Activated CD4-positive, alpha-beta T cell treated with anti-CD3 and anti-CD28 coated beads, Interleukin-2, amount 10 ng/mL, durations not matched to agents 24 days and 14 days (primary cell): ENCODE results near the gene USF1. TPM values are rescaled to one million over a fixed set of nuclear protein-coding genes. Genes with fewer than 3 reads are reported as not detected.

ENCODE experiments used
- DNase-seq: peaks from one replicate; pipeline ENCODE4 v3.0.0; 2022
- H3K27ac Mint-ChIP-seq: one replicate; pipeline ENCODE4 v1.8.0; 2022; ENCODE audit warnings: mild to moderate bottlenecking, mixed read lengths
- H3K27me3 Mint-ChIP-seq: one replicate; pipeline ENCODE4 v1.8.0; 2022; ENCODE audit warnings: mixed read lengths
- H3K36me3 Mint-ChIP-seq: one replicate; pipeline ENCODE4 v1.8.0; 2022; ENCODE audit warnings: low read depth, mild to moderate bottlenecking, mixed read lengths
- H3K4me1 Mint-ChIP-seq: one replicate; pipeline ENCODE4 v1.8.0; 2021; ENCODE audit warnings: mixed read lengths
- H3K4me3 Mint-ChIP-seq: one replicate; pipeline ENCODE4 v1.8.0; 2022; ENCODE audit warnings: mild to moderate bottlenecking, moderate library complexity, mixed read lengths
- H3K9me3 Mint-ChIP-seq: one replicate; pipeline ENCODE4 v1.8.0; 2021; ENCODE audit warnings: mixed read lengths
- intact Hi-C: fragments of 100-400 bp; cut with micrococcal nuclease; formaldehyde crosslinking; loops from one replicate; pipeline ENCODE4 v1.15.1; 2023
- total RNA-seq: library from RNA; stranded (reverse); gene quantifications from 2 replicates; pipeline ENCODE4 v1.2.3, GENCODE V29; 2022

USF1 gene
- total RNA-seq, 1 donor from 2014 or later = 46.5 TPM

DNA sequence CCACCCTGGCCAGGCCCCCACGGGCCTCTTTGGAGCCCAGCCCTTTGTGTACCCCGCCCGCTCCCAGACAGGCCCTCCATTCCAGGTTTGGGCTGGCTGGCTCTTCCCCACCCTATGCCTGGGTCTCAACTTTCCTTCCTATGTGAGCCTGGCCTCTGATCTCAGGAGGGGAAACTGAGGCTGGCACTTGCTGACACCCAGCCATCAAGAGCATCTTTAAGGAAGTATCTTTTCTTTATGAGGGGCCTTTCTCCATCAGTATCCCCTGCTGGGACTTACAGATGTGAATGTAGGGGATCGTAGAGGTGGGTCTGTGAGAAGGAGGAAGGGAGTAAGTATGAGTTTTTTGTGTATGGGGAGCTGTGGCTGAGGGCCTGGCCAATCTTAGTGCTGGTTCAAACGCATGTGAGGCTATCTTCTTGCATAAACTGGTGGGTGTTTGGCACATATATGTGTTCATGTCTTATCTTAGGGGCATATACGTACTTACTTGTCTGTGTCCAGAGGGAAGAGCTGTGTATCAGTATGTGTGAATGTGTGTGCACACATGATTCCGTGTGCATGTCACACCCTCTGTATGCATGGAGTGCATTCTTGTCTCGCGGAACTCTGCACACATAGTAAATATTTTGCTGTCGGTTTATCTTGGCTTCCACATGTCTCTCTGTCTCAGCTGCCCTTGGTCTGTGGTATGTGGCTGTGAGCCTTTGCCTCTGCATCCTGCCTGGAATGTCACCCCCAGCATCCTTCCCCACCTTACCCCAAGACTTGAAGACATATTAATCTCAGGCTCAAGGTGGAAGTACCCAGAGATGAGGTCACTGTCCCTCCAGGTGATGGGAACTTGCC, 38.2 kb upstream of the USF1 start:
- peaks cover 17% of the 10 kb centered on the region for H3K4me1 Mint-ChIP-seq
- intact Hi-C loops = no loop called here
- no peak overlapping the region for H3K27ac Mint-ChIP-seq

DNA sequence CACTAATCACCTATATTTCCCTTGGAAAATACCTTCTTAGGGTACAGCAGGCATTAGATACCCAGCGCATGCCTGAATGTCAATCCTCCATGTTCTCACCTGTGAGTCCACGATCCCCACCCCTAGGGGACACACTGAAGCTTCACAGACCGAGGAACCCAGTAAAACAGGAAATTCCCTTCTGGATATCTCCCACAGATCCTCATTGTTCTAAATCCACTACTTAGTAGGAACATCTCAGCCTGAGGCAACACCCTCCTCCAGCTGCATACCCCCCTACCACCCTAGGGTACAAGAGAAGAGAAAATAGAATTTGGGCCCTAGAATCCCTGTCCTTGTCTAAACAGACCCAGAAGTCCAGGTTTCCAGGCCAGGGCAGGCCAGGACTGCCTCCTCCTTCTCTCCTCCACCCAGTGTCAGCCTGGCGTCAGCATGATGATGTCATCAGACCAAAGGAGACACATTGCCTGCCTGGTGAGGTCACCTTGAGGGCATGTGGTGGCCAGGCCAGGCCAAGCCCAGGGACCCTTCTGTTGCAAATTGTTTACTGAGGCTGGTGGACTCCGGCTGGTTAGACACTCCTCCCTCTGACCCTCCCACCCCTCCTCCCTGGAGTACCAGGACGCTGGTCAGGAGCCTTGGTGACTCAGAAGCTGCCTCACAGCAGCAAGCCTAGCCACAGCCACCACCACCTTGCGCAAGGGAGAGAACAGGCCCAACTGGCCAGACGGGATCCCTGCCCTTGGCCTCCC, 37.4 kb upstream of the USF1 start:
- no peak overlapping the region for H3K4me3 Mint-ChIP-seq

More for the DNA sequence above, 38.2 kb upstream of the USF1 start:
- Mint-ChIP-seq H3K27me3 (no peaks in the 10 kb centered on the region), H3K9me3 (no peaks in the 10 kb centered on the region), H3K4me3 (no peak overlapping the region), H3K36me3 (no peaks in the 10 kb centered on the region)
- DNase-seq = no peak

DNA sequence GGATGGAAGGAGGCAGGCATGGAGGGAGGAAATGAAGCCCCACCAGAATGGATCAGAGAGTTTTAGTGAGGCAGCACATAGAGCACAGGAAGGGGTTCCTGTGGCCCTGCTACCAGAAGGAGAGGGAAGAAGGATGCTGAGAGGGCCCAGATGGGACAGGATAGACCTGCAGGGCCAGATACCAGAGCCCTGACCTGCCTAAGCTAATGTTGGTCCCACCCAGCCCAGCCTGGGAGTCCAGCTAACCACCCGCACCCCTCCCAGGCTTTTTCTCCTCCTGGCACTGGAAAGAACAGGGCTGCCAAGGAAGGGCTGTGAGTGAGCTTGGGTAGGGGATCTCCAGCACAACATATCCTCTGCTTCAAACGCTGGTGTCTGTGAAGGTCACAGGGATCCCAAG, 36.7 kb upstream of the USF1 start:
- no peak for DNase-seq
- no peak overlapping the region for H3K4me3 Mint-ChIP-seq
- no peak overlapping the region for H3K27ac Mint-ChIP-seq
- no peaks in the 10 kb centered on the region for H3K36me3 Mint-ChIP-seq
- no peaks in the 10 kb centered on the region for H3K9me3 Mint-ChIP-seq
- peaks cover 9% of the 10 kb centered on the region for H3K4me1 Mint-ChIP-seq
- intact Hi-C loops = no loop called here
- H3K27me3 Mint-ChIP-seq = no peaks in the 10 kb centered on the region

More for the DNA sequence above, 37.4 kb upstream of the USF1 start:
- Mint-ChIP-seq H3K27ac (no peak overlapping the region), H3K9me3 (no peaks in the 10 kb centered on the region), H3K27me3 (no peaks in the 10 kb centered on the region), H3K36me3 (no peaks in the 10 kb centered on the region), H3K4me1 (peaks cover 14% of the 10 kb centered on the region)
- no peak for DNase-seq
- intact Hi-C loops = no loop called here

DNA sequence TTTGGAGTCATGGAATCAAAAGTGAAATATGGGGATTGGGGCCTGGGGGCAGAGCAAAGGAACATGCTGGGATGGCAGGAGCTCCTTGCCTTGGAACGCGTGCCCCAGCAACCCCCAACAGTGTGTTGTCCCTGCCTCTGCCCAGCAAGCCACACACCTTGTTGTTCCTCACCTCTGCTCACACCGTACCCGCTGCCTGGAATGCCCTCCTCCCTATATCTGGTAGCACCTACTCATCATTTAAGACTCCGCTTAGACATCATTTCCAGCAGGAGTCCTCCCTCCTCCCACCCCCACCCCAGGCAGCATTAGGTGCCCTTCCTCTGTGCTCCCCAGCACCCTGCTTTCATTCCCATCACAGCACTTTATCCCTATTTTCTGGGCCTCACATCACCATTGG, 35.7 kb upstream of the USF1 start:
- no peak overlapping the region for H3K27ac Mint-ChIP-seq
- no peaks in the 10 kb centered on the region for H3K36me3 Mint-ChIP-seq
- H3K4me3 Mint-ChIP-seq = no peak overlapping the region
- H3K9me3 Mint-ChIP-seq = no peaks in the 10 kb centered on the region
- H3K27me3 Mint-ChIP-seq = no peaks in the 10 kb centered on the region
- no peak for DNase-seq
- intact Hi-C loops = no loop called here
- peaks cover 8% of the 10 kb centered on the region for H3K4me1 Mint-ChIP-seq

DNA sequence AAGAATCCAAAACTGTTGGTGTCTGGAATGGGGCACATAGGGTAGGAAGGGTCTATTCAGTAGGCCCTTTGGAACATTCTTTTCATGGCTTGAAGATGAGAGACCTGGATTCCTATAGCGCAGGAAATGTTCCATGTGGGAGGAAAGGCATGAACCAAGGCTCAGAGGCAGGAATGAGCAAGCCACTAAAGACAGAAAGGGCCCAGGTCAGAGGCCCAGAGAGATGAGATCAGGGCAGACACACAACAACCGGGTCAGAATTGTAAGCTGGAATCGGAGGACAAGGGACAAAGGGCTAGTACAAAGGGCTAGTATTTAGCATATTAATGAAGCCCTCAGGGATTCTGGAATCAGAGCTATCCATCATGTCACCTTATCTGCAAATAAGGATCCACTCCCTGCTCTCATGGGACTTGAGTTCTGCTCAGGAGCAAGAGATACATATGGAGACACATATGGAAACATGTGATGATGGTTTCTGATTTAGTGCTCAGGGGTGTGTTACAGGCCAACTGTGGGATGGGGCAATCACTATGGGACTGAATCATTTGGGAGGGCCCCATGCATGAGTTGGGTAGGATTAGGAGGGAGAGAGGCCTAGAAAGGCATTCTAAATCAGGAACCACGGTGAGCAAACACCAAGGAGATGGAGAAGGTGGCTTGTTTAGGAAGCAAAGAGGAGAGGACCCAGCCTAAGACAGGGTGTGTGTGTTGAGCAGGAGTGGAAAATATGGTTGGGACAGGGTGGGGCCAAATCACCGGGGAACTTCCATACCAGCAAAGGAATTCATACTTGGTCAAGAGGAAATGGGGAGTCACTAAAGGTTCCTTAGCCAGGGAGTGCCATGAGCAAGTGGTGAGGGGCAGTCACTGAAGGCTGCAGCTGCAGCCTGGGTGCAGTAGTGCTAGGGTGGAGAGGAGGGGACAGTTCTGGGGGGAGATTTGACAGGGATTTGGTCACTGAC, 34.9 kb upstream of the USF1 start:
- Mint-ChIP-seq H3K4me3 (no peak overlapping the region), H3K27ac (no peak overlapping the region), H3K36me3 (no peaks in the 10 kb centered on the region), H3K4me1 (peaks cover 8% of the 10 kb centered on the region), H3K9me3 (no peaks in the 10 kb centered on the region), H3K27me3 (no peaks in the 10 kb centered on the region)
- intact Hi-C loops = no loop called here
- DNase-seq = no peak

DNA sequence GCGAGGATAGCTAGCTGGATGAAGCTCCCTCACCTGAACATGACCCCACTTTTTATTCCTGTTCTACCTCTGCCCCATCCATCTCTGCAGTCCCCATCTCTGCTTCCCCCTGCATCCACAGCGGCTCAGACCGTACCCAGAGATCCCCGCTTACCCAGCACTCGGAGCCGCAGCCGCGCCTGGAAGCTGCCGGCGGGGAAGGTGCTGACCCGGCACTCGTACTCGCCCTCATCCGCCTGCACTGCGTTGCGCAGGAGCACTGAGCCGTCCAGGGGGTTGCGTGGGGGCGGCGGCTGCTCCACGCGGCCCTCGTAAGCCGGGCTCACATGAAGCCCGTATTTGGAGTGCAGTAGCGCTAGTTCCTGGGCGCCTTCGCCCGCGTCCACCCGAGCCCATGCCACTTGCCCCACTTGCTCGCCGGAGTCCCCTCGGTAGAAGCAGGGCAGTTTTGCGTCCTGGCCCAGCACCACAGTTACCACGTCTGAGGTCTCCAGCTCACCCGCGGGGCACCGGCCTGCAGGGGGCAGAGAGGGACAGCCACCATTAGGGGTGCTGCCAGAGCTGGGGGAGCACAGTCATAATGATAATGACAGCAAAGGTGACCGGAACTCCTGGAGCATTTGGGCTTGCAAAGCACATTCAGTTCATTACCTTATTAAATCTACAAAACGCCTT, 33.8 kb upstream of the USF1 start:
- peaks cover 11% of the 10 kb centered on the region for H3K4me1 Mint-ChIP-seq
- no peaks in the 10 kb centered on the region for H3K36me3 Mint-ChIP-seq
- no peak for DNase-seq
- no peak overlapping the region for H3K4me3 Mint-ChIP-seq
- intact Hi-C loops = no loop called here
- no peaks in the 10 kb centered on the region for H3K27me3 Mint-ChIP-seq
- no peaks in the 10 kb centered on the region for H3K9me3 Mint-ChIP-seq
- H3K27ac Mint-ChIP-seq = no peak overlapping the region

DNA sequence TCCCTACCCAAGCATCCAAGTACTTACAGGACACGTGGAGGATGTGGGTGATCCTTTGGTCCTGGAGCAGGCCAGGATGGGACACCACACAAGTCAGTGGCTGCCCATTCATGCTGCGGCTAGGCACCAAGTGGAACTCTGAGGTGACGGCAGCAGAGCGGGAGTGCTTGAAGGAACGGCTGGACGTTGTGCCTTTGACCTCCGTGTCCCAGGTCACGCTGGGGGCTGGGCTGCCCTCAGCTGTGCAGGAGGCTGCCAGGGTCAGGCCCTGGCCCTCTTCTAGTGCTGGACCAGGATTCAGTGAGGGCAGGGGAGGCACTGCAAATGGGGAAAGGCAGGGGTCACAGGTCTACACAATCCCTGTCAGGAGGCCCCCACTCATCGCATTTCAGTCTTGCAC, 31.6 kb upstream of the USF1 start:
- Mint-ChIP-seq H3K27ac (no peak overlapping the region), H3K9me3 (no peaks in the 10 kb centered on the region), H3K36me3 (no peaks in the 10 kb centered on the region), H3K27me3 (no peaks in the 10 kb centered on the region), H3K4me3 (no peak overlapping the region), H3K4me1 (peaks cover 17% of the 10 kb centered on the region)
- intact Hi-C loops = no loop called here
- DNase-seq = no peak

DNA sequence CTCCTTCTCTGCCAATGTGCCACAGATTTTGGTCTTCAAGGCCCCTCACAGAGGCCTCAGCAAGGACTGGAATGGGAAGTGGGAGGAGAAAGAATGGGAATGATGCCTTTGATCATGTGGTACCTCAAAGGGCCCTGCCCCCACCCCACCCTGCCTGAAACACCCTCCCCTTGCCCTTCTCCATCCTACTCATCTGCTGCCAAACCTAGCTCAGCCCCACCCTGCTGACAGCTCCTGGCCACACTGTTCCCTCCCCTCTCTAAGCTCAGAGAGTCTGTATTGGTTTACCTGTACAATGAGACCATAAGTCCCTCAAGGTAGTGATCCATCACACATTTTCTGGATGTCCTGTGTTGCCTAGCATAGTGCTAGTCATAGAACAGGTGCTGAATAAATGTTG, 30.6 kb upstream of the USF1 start:
- DNase-seq = no peak
- no peaks in the 10 kb centered on the region for H3K36me3 Mint-ChIP-seq
- intact Hi-C loops = no loop called here
- H3K27me3 Mint-ChIP-seq = no peaks in the 10 kb centered on the region
- H3K4me3 Mint-ChIP-seq = no peak overlapping the region
- peaks cover 21% of the 10 kb centered on the region for H3K4me1 Mint-ChIP-seq
- H3K27ac Mint-ChIP-seq = no peak overlapping the region
- H3K9me3 Mint-ChIP-seq = no peaks in the 10 kb centered on the region

DNA sequence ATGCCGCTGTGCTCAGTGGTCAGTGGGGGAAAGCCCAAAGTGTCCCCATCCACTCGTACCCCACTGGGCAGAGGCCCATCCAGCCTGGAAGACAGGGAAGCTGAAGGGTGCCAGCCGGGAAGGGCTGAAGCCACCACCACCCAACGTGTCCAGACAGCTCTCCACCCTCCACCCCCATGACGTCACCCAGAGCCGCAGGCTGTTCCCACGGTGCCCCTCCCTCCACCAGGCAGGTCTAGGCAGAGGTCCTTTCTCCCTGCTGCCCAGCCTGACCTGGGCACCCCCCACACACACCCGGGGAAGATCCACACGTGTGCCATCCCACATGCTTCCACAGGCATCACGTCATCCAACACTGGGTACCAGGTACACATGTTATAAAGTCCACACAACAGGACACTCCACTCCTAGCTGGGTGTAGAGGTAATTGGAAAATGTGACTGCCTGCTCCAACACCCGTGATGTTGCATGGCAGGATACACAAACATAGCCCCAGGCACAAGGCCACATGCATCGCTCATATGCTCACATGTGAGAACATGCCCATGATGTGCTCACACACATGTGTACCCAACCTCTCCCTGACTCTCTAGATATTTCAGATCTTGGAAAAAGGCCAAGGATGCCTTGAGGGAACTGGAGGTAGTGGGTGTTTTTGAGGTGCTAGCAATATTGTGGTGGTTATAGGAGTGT, 29.0 kb upstream of the USF1 start:
- no peaks in the 10 kb centered on the region for H3K27me3 Mint-ChIP-seq
- no peak overlapping the region for H3K27ac Mint-ChIP-seq
- no peak overlapping the region for H3K4me3 Mint-ChIP-seq
- no peaks in the 10 kb centered on the region for H3K36me3 Mint-ChIP-seq
- intact Hi-C loops = no loop called here
- no peak for DNase-seq
- no peaks in the 10 kb centered on the region for H3K9me3 Mint-ChIP-seq
- H3K4me1 Mint-ChIP-seq = peaks cover 29% of the 10 kb centered on the region

DNA sequence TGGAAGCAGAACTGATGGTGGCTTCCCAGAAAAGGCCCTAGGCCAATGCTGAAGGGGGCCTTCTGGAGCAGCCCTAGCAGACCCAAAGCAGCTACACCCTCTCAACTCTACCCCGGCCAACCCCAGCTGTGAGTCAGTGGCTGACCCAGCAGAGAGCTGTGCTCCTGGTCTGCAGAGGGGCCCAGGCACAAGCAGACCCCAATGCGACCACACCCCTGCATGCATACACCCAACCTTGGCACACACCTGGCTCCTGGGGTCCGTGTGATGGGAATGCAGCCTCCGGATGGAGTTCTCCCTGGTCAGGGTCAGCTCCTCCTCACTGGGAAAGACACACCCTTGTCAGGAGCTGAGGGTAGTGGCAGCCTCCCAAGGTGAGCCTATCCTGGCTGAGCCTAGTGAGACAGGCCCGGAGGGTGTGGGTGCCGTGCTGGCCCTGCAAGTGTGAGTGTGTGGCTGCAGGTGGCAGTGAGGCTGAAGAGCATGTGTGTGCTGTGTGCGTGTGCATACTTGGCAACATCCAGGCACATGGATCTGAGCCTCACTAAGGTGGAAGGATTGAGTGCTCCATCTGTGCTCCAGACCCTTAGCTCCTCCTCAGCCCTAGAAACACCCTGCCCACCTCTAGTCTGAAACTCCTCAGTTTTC, 27.8 kb upstream of the USF1 start:
- DNase-seq = no peak
- H3K36me3 Mint-ChIP-seq = peaks cover 4% of the 10 kb centered on the region
- H3K27ac Mint-ChIP-seq = peak overlapping the region; percentile 63
- H3K9me3 Mint-ChIP-seq = no peaks in the 10 kb centered on the region
- H3K4me3 Mint-ChIP-seq = no peak overlapping the region
- no peaks in the 10 kb centered on the region for H3K27me3 Mint-ChIP-seq
- intact Hi-C loops = no loop called here
- H3K4me1 Mint-ChIP-seq = peaks cover 35% of the 10 kb centered on the region

DNA sequence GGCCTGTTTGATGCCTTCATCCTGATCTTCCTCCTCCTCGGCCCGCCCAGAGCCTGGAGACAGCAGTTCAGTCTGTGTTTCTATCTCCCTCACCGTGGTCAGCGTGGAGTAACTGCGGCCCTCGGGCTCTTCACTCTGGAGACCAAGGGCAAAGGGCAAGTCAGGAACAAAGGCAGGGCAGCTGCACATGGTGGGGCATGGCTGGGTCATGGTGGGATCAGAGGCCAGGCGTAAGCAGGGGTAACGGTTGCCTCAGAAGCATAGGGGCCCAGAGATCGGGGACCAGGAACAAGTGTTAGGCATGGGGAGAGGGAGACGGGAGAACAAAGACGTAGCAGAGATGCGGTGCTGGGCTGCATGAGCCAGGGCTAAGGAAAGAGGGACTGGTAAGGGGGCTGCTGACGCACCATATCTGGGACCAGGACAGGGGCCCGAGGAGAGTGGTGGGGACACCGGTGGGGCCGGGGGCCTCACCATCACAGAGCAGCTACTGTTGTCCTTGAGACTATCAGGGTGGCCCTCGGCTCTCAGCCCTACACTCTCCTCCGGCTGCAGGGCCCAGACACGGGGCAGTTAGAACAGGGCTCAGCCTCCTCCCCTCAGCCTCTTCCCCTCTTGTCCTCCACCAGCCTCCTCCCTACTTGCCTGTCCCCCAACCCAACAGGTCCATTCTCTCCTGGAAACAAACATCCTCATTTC, 27.1 kb upstream of the USF1 start:
- peaks cover 10% of the 10 kb centered on the region for H3K36me3 Mint-ChIP-seq
- peaks cover 39% of the 10 kb centered on the region for H3K4me1 Mint-ChIP-seq
- intact Hi-C loops = loop anchor here (1.0 kb wide), 1 partner anchor 24 kb away; no protein-coding TSS in a partner anchor
- H3K27me3 Mint-ChIP-seq = no peaks in the 10 kb centered on the region
- no peaks in the 10 kb centered on the region for H3K9me3 Mint-ChIP-seq
- H3K27ac Mint-ChIP-seq = peak overlapping the region; percentile 63
- no peak overlapping the region for H3K4me3 Mint-ChIP-seq
- no peak for DNase-seq

DNA sequence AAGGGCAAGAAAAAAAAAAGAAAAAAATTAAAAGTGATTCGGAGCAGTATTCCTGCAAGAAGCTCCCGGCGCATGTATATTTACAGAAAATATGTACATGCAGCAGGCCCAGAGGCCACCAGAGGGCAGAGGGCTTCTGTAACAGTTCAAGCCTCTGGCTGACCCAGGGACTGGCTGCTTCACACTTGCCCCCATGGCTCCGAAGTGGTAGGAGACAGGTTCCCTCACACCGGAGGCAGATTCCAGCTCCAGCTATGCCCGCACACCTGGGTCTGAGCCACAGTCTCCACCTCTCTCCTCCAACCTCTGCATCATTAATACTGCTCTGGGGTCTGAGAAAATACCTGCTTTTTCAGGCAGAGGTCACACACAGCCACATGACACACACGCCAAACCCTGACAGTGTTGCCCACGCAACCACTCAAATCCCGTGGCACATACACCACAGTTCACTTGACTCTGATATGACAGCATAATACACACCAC, 26.2 kb upstream of the USF1 start:
- DNase-seq = peak; percentile 86
- H3K27ac Mint-ChIP-seq = peak overlapping the region; percentile 69
- peaks cover 15% of the 10 kb centered on the region for H3K36me3 Mint-ChIP-seq
- H3K9me3 Mint-ChIP-seq = no peaks in the 10 kb centered on the region
- H3K4me1 Mint-ChIP-seq = peaks cover 47% of the 10 kb centered on the region
- intact Hi-C loops = loop anchor here (1.0 kb wide), 1 partner anchor 25 kb away; no protein-coding TSS in a partner anchor
- H3K27me3 Mint-ChIP-seq = no peaks in the 10 kb centered on the region
- H3K4me3 Mint-ChIP-seq = no peak overlapping the region
